Umbilical cord (tissue), 2 donors: ENCODE data around the gene LPCAT4. TPM values are rescaled to one million over a fixed set of nuclear protein-coding genes. Genes with fewer than 3 reads are reported as not detected.
"Not testable (repeated sequence)": the region's sequence is repeated elsewhere in the genome, so short reads cannot be mapped to it uniquely, and the experiment has no call there.

ENCODE experiments used
- DNase-seq: peaks from one replicate; pipeline ENCODE4 v3.0.0-alpha.2; 2015; ENCODE audit warnings: low spot score
- total RNA-seq: library from RNA; depleted of rRNA; stranded (reverse); fragments of >200 nt; gene quantifications from one replicate; pipeline ENCODE4 v1.2.3, GENCODE V29; 2014; ENCODE audit warnings: low replicate concordance; ENCODE audit not compliant: insufficient read depth

LPCAT4 gene
- total RNA-seq, 1 donor from 2014 or later: 18.1 TPM

DNA sequence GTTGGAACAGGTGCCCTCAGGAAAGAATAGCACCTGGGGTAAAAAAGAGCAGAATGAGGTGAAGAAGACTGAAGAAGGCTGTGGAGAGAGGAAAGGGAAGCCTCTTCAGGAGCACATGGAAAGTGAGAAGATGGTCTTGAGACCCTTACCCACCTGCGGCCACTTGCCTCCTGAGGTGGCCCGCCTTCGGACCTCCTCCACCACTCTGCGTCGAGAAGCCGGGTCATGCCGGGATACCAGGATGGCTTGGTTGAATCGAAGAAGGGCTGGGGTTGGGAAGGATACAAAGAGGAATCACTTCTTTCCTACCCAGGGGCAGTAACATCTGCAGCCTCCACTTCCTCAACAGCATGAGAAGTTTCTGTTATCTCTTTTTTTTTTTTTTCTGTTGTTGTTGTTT lies 3.0 kb downstream of the LPCAT4 start:
- DNase-seq: no peak

DNA sequence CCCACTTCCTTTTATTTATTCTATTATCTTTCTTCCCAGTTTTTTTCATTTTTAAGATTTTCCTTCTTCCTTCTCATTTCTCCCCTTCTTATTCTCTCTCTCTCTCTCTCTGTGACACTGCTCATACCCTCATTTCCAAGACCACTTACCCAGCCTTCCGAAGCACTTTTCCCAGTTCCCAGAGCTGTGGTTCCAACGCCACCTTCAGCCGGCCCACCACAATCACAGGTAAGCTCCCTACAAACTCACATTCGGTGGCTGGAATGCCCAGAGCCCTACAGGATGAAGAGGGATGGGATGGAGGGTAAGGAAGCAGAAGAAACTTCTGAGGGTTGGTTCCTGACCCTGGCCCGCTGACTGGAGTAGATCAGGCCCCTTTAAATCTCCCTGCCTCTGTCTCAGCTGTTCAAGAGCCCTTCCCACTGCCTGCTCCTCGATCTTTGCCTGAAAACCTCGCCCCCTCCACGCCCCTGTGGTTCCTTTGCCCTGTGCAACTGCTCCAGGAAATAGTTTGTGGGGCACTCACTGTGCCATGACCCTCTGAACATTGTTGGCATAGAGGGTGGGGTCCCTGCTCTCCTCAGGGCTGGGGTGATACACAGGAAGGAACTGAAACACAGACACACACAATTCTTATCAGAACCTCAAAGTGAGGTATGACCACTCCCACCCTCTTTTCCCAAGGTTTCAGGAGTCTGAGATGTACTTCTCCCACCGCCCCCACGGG lies 4.8 kb downstream of the LPCAT4 start:
- no peak for DNase-seq

DNA sequence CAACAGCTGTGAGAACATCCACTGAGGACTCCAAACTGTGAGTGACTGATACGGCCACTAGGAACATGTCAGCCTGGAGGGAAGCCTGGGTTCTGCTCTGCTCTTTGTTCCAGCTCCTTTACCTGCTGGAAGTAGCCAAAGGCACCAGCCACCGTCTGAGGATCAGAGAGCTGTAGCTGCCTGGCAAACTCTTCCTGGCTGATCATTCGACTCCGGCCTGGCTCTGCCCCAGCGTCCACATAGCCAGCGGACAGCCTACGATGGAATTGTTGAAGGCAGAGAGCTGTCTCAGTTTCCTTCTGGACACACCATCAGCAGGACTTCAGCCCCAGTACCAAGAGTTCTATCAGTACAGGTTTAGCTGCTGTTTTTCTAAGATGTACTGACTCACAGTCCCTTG lies 5.7 kb downstream of the LPCAT4 start:
- no peak for DNase-seq

DNA sequence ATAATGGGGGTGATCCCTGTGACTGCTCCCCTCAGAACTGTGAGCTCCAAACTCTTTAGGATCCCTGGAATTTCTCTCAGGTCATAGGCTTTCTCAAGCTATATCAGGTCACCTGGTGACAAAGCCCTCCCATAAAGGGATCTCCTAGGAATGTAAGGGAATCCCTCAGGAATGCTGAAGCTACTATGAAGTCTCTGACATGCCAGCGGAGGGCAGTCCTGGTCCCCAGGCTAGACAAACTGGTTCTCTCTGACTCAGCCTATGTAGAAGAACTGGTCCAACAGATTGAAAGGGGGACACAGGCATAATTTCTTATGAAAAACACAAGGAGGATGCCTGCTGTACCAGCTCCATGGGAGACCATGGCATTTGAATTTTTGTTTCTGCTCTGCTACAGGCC lies 6.7 kb downstream of the LPCAT4 start:
- peak; percentile 47 for DNase-seq

DNA sequence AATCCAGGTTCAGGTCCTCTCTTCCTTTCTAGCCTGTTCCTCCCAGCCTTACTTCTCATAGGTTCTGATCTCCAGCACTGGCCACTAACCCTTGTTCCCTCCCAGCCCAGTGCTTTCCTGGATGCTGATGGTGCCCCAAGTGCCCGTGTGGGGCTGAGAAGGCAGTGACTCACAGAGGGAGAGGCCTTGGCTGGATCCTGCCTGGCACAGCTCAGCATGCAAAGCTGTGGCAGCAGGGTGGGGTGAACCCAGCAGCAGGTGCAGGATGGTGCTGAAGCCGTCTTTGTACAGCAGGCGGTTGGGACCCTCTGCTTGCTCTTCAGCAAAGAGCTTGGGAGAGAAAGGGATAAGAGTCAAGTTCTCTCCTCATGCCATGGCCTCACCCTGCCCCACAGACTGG lies 7.6 kb downstream of the LPCAT4 start:
- DNase-seq: no peak

DNA sequence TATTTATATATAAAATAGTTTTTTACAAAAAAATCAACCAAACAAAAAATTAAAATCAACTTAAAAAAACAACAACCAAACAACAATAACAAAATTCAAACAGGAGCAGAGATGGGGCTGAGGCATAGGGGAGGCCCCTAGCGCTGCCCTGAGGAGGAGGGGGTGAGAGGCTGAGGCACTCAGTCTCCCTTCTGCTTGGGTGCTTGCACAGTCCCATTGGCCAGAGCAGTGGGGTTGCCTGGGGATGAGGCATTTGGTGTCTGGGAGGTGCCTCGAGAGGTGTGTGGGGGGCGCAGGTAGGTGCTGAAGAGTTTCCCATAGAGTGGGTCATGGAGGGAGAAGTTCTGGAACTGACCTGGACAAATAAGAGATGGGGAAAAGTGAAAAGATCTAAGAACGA lies 8.0 kb downstream of the LPCAT4 start:
- DNase-seq: no peak

DNA sequence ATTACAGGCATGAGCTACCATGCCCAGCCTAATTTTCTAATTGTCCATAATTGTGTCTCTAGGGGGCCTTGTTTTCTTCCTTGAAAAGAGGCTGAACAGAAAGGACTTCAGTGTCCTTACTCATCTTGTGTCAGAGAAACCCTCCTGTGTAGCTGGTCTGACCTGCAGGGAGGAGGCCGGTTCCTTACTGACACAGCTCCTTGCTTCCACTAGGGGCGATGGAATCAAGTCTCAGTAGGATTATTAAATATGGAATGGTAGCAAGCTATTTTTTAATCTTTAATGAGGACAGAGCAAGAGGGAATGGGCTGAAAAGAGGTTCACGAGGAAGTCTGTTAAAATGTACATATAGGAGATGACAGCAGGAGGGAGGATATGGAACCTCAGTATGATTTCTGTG lies 8.6 kb downstream of the LPCAT4 start:
- no peak for DNase-seq

DNA sequence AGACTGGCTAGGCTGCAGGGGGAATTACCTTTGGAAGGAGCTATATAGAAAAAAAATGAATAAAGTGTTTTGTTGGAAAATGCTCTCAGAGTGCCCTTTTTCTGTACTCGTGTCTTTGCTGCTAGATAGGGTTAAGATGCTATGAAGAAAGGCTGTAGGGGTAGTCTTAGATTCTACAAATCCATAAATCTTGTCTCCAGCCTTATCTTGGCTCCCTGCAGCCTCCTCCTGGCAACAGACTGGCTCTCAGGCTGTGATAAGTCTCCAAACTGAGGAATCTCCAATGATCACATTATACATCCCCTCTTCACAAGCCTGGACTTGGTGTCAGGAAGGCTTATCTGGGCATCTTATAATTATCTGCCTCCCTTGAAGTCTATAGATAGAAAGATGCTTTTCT lies 9.3 kb downstream of the LPCAT4 start:
- no peak for DNase-seq

DNA sequence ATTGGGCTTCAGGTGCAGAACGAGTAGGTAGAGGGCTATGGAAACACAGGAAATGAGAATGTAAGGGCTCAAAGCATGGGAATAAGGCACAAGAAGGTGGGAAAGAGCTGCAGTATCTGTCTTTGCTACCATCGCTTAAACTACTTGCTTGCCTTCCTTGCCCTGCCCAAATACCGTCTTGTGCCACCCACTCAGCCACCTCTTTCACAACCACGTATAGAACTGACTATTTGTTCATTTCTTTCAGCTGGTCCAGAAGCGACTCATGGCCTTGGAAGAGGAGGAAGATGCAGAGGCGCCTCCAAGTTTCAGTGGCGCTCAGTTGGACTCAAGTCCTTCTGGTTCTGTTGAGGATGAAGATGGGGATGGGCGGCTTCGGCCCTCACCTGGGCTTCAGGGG lies 11.8 kb downstream of the LPCAT4 start:
- DNase-seq: no peak

DNA sequence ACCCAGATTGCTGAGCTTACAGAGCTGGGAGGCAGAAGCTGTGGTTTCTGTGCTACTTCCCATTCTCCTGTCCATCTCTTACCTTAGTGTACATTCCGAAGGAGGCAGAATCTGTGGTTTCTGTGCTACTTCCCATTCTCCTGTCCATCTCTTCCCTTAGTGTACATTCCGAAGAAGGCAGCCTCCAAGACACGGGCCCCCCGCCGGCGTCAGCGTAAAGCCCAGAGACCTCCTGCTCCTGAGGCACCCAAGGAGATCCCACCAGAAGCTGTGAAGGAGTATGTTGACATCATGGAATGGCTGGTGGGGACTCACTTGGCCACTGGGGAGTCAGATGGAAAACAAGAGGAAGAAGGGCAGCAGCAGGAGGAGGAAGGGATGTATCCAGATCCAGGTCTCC lies 12.7 kb downstream of the LPCAT4 start:
- DNase-seq: no peak

DNA sequence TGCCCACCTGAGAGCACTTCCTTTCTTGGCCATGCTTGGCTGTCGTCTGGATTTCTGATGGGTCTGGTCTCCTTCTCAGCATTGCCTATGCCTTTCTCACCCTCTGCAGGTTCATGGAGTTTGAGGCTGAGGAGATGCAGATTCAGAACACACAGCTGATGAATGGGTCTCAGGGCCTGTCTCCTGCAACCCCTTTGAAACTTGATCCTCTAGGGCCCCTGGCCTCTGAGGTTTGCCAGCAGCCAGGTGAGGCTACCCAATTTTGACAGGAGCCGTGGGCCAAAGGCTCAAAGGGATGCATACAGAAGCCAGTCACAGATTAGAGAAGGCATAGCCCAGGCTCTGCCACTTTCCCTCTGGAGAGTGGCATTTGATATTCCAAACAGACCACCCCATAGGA lies 13.4 kb downstream of the LPCAT4 start:
- DNase-seq: no peak

DNA sequence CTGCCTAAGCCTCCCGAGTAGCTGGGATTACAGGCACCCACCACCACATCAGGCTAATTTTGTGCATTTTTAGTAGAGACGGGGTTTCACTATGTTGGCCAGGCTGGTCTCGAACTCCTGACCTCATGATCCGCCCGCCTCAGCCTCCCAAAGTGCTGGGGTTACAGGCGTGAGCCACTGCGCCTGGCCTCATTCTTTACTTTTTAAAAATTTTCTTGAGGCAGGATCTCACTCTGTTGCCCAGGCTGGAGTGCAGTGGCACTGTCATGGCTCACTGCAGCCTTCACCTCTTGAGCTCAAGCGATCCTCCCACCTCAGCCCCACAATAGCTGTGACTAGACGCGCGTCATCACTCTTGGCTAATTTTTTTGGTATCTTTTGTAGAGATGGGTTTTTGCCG lies 14.0 kb downstream of the LPCAT4 start:
- DNase-seq: not testable (repeated sequence)

DNA sequence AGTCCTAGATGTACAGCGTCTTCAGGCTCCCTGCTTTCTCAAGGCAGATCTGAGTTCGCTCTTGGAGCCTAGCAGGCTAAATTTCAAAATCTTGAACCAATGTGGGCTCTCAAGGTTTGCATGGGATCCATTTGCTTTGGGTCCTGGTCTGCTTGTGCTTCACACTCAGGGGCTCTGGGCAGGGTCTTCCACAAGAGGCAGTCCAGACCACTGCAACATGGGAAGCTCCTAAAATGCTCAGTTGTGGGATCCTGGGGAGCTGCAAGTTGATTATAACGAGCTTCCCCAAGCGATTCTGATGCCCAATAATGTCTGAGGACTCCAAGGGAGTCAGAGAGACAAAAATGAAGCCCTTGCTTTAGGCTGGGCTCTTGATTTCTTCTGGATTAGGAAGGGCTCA lies 17.2 kb downstream of the LPCAT4 start:
- no peak for DNase-seq

DNA sequence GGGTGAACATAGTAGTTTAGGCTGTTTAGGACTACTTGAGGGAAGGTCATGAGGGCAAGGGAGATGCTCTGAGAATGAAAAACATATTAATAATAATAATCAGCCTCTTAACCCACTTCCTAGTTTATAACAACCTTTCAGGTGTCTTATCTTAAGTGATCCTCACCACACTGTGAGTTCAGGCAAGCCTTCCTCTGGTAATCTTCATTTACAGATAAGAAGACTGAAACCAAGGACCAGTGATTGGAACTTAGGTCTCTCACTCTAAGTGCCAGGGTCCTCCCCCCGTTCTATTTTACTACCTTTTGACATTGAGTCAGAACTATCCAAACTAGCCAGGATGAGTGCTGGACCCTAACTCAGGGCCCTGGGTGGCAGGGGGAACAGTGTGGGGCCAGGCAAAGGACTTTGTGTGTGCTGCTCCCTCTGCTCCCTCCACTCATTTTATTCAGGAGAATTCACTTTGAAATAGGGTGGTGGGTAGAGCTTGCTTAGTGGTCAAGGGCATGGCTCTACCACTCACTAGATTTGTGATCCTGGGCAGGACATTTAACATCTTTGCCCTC lies 18.2 kb downstream of the LPCAT4 start:
- no peak for DNase-seq

DNA sequence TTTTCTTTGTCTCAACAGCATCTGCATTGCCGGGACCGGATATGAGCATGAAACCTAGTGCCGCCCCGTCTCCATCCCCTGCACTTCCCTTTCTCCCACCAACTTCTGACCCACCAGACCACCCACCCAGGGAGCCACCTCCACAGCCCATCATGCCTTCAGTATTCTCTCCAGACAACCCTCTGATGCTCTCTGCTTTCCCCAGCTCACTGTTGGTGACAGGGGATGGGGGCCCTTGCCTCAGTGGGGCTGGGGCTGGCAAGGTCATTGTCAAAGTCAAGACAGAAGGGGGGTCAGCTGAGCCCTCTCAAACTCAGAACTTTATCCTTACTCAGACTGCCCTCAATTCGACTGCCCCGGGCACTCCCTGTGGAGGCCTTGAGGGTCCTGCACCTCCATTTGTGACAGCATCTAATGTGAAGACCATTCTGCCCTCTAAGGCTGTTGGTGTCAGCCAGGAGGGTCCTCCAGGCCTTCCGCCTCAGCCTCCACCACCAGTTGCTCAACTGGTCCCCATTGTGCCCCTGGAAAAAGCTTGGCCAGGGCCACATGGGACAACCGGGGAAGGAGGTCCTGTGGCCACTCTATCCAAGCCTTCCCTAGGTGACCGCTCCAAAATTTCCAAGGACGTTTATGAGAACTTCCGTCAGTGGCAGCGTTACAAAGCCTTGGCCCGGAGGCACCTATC lies 18.9 kb downstream of the LPCAT4 start:
- DNase-seq: no peak

DNA sequence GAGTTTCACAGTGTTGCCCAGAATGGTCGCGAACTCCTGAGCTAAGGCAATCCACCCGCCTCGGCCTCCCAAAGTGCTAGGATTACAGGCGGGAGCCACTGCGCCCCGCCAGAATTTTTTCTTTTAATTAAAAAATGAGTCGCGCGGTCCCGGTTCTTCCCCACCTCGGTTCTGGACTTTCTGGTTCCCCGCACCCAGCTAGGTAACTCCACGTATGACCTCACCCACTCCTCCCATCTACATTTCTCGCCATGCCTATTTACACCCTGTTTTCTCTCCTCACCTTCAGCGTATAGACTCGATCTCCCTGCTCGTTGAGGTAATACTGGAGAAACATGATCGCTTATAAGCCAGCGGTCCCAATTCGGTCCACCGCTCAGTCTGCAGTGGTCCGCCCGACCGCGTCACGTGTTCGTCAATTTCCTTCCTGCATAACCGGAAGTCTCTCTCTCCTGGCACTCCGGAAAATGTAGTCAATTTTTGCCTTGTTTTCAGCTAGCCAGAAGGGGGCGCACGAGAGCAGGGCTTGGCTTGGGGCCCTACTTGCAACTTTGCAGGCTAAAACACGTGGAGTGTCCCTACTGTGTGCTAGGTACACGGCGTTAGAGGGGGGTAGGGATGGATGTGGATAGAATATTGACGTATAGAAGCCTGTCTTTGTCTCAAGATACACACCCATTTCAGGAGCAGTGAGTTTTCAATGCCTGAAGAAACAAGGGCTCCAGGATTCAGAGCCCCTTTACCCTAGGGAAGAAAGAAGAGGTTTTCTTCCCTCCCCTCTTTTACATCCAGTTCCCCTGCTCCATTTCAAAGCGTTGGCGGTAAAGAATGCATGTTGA lies 24.0 kb downstream of the LPCAT4 start, which contains the start of the genes NOP10 and NUTM1:
Gene NOP10 (minus strand): TSS at position 400 of the 839 bp plus-strand sequence. CDS start 63 bp downstream, at position 337.
Gene NUTM1 (plus strand): TSS at position 579 of the 839 bp plus-strand sequence. CDS start 382 bp downstream, outside the sequence.
- DNase-seq: peak; percentile 93

DNA sequence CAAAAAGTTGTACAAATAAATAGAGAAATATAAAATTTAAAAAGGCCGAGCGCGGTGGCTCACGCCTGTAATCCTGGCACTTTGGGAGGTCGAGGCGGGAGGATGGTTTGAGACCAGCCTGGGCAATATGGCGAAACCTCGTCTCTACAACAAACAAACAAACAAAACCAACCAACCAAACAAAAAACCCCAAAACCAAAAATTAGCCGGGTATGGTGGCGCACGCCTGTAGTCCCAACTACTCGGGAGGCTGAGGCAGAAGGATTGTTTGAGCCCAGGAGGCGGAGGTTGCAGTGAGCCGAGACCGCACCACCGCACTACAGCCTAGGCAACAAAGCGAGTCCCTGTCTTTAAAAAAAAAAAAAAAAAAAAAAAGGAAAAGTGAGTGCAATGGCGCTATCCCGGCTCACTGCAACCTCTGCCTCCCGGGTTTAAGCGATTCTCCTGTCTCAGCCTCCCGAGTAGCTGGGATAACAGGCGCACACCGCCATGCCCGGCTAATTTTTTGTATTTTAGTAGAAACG lies 24.7 kb downstream of the LPCAT4 start:
- not testable (repeated sequence) for DNase-seq

DNA sequence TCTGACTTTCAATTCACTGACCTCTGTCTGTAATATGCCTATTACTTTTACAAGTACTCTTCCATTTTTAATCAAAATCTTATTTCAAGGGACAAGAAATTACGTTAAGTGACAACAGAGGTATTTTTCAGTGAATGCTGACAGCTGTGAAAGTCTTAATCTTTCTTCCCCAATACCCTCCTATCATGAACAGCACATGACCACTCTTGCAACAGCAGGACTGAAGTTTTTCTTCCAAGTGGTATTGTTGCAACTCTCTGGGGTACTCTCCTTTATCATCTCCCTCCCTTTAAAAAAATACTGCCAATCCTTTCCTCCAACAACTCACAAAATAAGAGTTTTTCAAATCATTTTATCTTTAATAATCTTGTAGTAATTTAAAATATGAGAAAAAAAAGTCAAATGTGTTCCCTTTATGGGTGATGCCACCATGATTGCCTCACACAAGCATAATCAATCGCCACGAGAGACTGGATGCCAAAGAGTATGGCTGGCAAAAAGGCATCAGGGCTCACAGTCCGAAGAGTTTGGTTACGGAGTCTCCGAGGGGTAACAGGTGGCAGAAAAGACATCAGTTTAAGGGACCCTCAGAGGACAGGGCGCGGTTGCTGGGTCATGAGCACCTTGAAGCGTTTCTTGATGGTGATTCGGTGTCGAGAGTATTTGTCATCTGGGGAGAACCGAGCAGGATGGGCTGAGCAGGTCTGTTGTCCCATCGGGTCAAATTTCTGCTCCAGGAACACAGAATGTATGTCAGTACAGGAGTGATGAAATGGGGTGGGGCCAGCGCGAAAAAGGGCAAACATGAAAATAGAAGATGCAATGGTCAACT lies 25.4 kb downstream of the LPCAT4 start:
- no peak for DNase-seq

DNA sequence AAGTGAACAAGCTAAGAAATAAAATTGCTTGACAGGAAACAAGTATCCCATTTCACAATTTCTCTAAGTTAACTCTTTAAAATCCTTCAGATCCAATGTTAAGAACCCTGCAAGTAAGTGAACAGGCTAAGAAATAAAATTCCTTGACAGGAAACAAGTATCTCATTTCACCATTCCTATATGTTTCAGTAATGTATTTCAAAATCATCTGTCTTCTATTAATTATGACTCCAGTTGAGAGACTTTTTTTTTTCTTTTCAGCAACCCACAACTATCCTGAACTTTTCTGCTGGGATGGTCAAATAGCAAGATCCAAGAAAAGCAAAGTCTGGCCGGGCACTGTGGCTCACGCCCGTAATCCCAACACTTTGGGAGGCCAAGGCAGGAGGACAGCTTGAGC lies 27.1 kb downstream of the LPCAT4 start:
- DNase-seq: no peak

DNA sequence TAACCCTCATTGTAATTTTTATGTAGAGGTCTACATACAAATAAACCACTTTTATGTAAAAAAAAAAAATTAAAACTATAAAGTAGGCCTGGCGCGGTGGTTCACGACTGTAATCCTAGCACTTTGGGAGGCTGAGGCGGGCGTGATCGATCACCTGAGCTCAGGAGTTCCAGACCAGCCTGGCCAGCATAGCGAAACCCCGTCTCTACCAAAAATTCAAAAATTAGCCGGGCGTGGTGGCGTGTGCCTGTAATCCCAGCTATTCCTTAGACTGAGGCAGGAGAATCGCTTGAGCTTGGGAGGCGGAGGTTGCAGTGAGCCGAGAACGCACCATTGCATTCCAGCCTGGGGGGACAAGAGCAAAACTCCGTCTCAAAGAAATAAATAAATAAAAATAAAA lies 28.6 kb downstream of the LPCAT4 start:
- no peak for DNase-seq
